Stimulated activated CD8-positive, alpha-beta memory T cell treated with anti-CD3 and anti-CD28 coated beads, Interleukin-15, amount 100 ng/mL, for 1 hour (primary cell): Measurements from ENCODE around the gene NF1.
"Not testable (repeated sequence)": the region's sequence is repeated elsewhere in the genome, so short reads cannot be mapped to it uniquely, and the experiment has no call there.

ENCODE experiments used
- DNase-seq: peaks from one replicate; pipeline ENCODE4 v3.0.0-alpha.2; 2020; ENCODE audit warnings: low read depth

Gene NF1

GRCh38 chr17:31260151-31260550 lies 165.4 kb downstream of the NF1 start:
- DNase-seq, result no peak

GRCh38 chr17:31261601-31262000 lies 166.8 kb downstream of the NF1 start:
- DNase-seq, result no peak

- not testable (repeated sequence) for DNase-seq
Measured at GRCh38 chr17:31262923-31263322, 168.1 kb downstream of the NF1 start.

- no peak for DNase-seq
Measured at GRCh38 chr17:31266042-31266441, 171.3 kb downstream of the NF1 start.

- DNase-seq, result no peak
Measured at GRCh38 chr17:31269036-31269577, 174.3 kb downstream of the NF1 start.

GRCh38 chr17:31269578-31269983 lies 174.8 kb downstream of the NF1 start:
- DNase-seq, result no peak

- DNase-seq, result no peak
Measured at GRCh38 chr17:31272236-31272635, 177.5 kb downstream of the NF1 start.

- DNase-seq, result no peak
Measured at GRCh38 chr17:31272803-31273202, 178.0 kb downstream of the NF1 start.

- DNase-seq, result no peak
Measured at GRCh38 chr17:31273516-31273915, 178.7 kb downstream of the NF1 start.

- no peak for DNase-seq
Measured at GRCh38 chr17:31274252-31274651, 179.5 kb downstream of the NF1 start.

GRCh38 chr17:31275116-31275515 lies 180.3 kb downstream of the NF1 start:
- DNase-seq, result no peak

GRCh38 chr17:31279401-31279800 lies 184.6 kb downstream of the NF1 start:
- no peak for DNase-seq

GRCh38 chr17:31281061-31281460 lies 186.3 kb downstream of the NF1 start:
- no peak for DNase-seq

GRCh38 chr17:31283841-31284240 lies 189.1 kb downstream of the NF1 start:
- DNase-seq, result no peak

GRCh38 chr17:31286587-31286986 lies 191.8 kb downstream of the NF1 start:
- no peak for DNase-seq

GRCh38 chr17:31287932-31288331 lies 193.2 kb downstream of the NF1 start:
- DNase-seq, result not testable (repeated sequence)

- no peak for DNase-seq
Measured at GRCh38 chr17:31289790-31290189, 195.0 kb downstream of the NF1 start.

- DNase-seq, result no peak
Measured at GRCh38 chr17:31291820-31292219, 197.0 kb downstream of the NF1 start.

- DNase-seq, result no peak
Measured at GRCh38 chr17:31293581-31293980, 198.8 kb downstream of the NF1 start.

- DNase-seq, result no peak
Measured at GRCh38 chr17:31294231-31294630, 199.5 kb downstream of the NF1 start.

- no peak for DNase-seq
Measured at GRCh38 chr17:31294820-31295488, 200.2 kb downstream of the NF1 start.

- no peak for DNase-seq
Measured at GRCh38 chr17:31295489-31295871, 200.7 kb downstream of the NF1 start.

- no peak for DNase-seq
Measured at GRCh38 chr17:31296142-31296541, 201.4 kb downstream of the NF1 start.

GRCh38 chr17:31297090-31297489 lies 202.3 kb downstream of the NF1 start, which contains the start of gene OMG:
Gene OMG (minus strand): TSS chr17:31297239. CDS start chr17:31296331, 908 bp downstream.
- DNase-seq, result no peak
